PFSK-1 (cell line): ENCODE data around the gene DCAF17.

Experiments
- FOXP2 ChIP-seq: optimal IDR thresholded peaks from 2 replicates; pipeline ENCODE3; 2011; ENCODE audit warnings: borderline replicate concordance, control low read depth, inconsistent platforms; ENCODE audit not compliant: insufficient read depth; ENCODE audit errors: extremely low read length, extremely low read depth
- POLR2AphosphoS5 ChIP-seq: IDR thresholded peaks from 2 replicates; pipeline ENCODE4 v1.6.1; 2012; ENCODE audit warnings: low read depth, mild to moderate bottlenecking, control low read depth, low read length, moderate library complexity
- REST ChIP-seq, 2 experiments: IDR thresholded peaks; 2 replicates each; pipeline versions ENCODE4 v1.6.1 to v1.8.0; 2011 to 2012; ENCODE audit warnings: low read depth in 2 of 2, low read length in 2 of 2, control low read depth in 1 of 2, inconsistent platforms in 1 of 2, mild to moderate bottlenecking in 1 of 2, moderate library complexity in 1 of 2; ENCODE audit not compliant: insufficient read depth in 1 of 2
- SIN3A ChIP-seq: IDR thresholded peaks from 2 replicates; pipeline ENCODE4 v1.6.1; 2012; ENCODE audit warnings: mild to moderate bottlenecking, low read length, moderate library complexity, borderline replicate concordance; ENCODE audit not compliant: insufficient read depth
- TAF1 ChIP-seq: IDR thresholded peaks from 2 replicates; pipeline ENCODE4 v1.6.1; 2012; ENCODE audit warnings: low read length, control low read depth, borderline replicate concordance; ENCODE audit not compliant: insufficient read depth

- no peak for TF ChIP-seq TAF1
- TF ChIP-seq SIN3A = no peak
- TF ChIP-seq POLR2AphosphoS5 = no peak
- no peak for TF ChIP-seq REST (IDR thresholded peaks at IDR 0.05; ENCODE audit: insufficient read depth in 1 of 2, low read depth in 2 of 2, low read length in 2 of 2)
- no peak for TF ChIP-seq FOXP2
Measured at GRCh38 chr2:171513719-171514160, 79.7 kb downstream of the DCAF17 start.
